ENCODE data around the gene KRT6A. TPM values are rescaled to one million over a fixed set of nuclear protein-coding genes. Genes with fewer than 3 reads are reported as not detected.

The KRT6A gene
- total and polyA plus RNA-seq, 2 donors: 14.4 to 671 TPM

GRCh38 chr12:52437508-52437907, 55.5 kb downstream of the KRT6A start:
- Histone ChIP-seq H3K9me3 (ENCODE audit: control insufficient read depth in 2 of 2, insufficient read depth in 1 of 2, low read length in 1 of 2) (no peaks in the 10 kb centered on the region), H3K4me1 (ENCODE audit: control insufficient read depth in 2 of 2, insufficient read depth in 2 of 2, low read length in 2 of 2) (no peaks in the 10 kb centered on the region), H3K27me3 (ENCODE audit: control insufficient read depth in 2 of 2, insufficient read depth in 1 of 2, low read length in 1 of 2) (peaks cover 0 to 2% of the 10 kb centered on the region in 2 donors), H3K27ac (ENCODE audit: low read depth in 1 of 2, low read length in 1 of 2) (no peak overlapping the region), H3K4me3 (ENCODE audit: low read length in 2 of 2) (no peak overlapping the region), H3K36me3 (ENCODE audit: control insufficient read depth in 2 of 2, insufficient read depth in 2 of 2, low read length in 1 of 2) (no peaks in the 10 kb centered on the region)
- 82% methylated on average over 9 of the region's 9 CpGs for WGBS
- no peak for DNase-seq (ENCODE audit: low read depth in 6 of 9, low spot score in 9 of 9)

Other genes starting within 250 kb of the KRT6A start
- gene KRT86, start 218.6 kb downstream of the KRT6A start, total RNA-seq: 0.42 TPM
- gene KRT86, start 218.6 kb downstream of the KRT6A start, polyA plus RNA-seq: 1.4 TPM
- 0.19 TPM for gene KRT81, start 201.7 kb downstream of the KRT6A start, total RNA-seq
- 3.7 TPM for gene KRT81, start 201.7 kb downstream of the KRT6A start, polyA plus RNA-seq
- 0.33 TPM for gene KRT83, start 171.9 kb downstream of the KRT6A start, total RNA-seq
- gene KRT83, start 171.9 kb downstream of the KRT6A start, polyA plus RNA-seq: 1.0 TPM
- gene KRT85, start 125.8 kb downstream of the KRT6A start, total RNA-seq: 0.24 TPM
- gene KRT85, start 125.8 kb downstream of the KRT6A start, polyA plus RNA-seq: 0.59 TPM
- gene KRT84, start 107.6 kb downstream of the KRT6A start, total RNA-seq: 0.94 TPM
- 2.5 TPM for gene KRT84, start 107.6 kb downstream of the KRT6A start, polyA plus RNA-seq
- 0.05 TPM for gene KRT82, start 86.9 kb downstream of the KRT6A start, total RNA-seq
- gene KRT82, start 86.9 kb downstream of the KRT6A start, polyA plus RNA-seq: 0.34 TPM
- 0.14 TPM for gene KRT75, start 58.9 kb downstream of the KRT6A start, total RNA-seq
- 6.8 TPM for gene KRT75, start 58.9 kb downstream of the KRT6A start, polyA plus RNA-seq
- gene KRT6B, start 41.1 kb downstream of the KRT6A start, total RNA-seq: 0.61 TPM
- 30.7 TPM for gene KRT6B, start 41.1 kb downstream of the KRT6A start, polyA plus RNA-seq
- gene KRT6C, start 19.5 kb downstream of the KRT6A start, total RNA-seq: 0.28 TPM
- 23.5 TPM for gene KRT6C, start 19.5 kb downstream of the KRT6A start, polyA plus RNA-seq
- 326 TPM for gene KRT5, start 27.1 kb upstream of the KRT6A start, total RNA-seq
- 1,023 TPM for gene KRT5, start 27.1 kb upstream of the KRT6A start, polyA plus RNA-seq
- 0.57 TPM for gene KRT71, start 59.9 kb upstream of the KRT6A start, total RNA-seq
- gene KRT71, start 59.9 kb upstream of the KRT6A start, polyA plus RNA-seq: 3.6 TPM
- gene KRT74, start 80.6 kb upstream of the KRT6A start, total RNA-seq: 0.09 TPM
- 0.34 TPM for gene KRT74, start 80.6 kb upstream of the KRT6A start, polyA plus RNA-seq
- gene KRT72, start 108.2 kb upstream of the KRT6A start, total RNA-seq: 0.33 TPM
- gene KRT72, start 108.2 kb upstream of the KRT6A start, polyA plus RNA-seq: 12.0 TPM
- gene KRT73, start 125.3 kb upstream of the KRT6A start, total RNA-seq: 0.28 TPM
- gene KRT73, start 125.3 kb upstream of the KRT6A start, polyA plus RNA-seq: 1.9 TPM
- gene KRT2, start 159.0 kb upstream of the KRT6A start, total RNA-seq: 3.6 TPM
- 26.4 TPM for gene KRT2, start 159.0 kb upstream of the KRT6A start, polyA plus RNA-seq
- gene KRT1, start 187.2 kb upstream of the KRT6A start, total RNA-seq: 9.3 TPM
- gene KRT1, start 187.2 kb upstream of the KRT6A start, polyA plus RNA-seq: 507 TPM
- gene KRT77, start 210.3 kb upstream of the KRT6A start, total RNA-seq: 0.66 TPM
- gene KRT77, start 210.3 kb upstream of the KRT6A start, polyA plus RNA-seq: 4.1 TPM